HepG2 (cell line): ENCODE measurements around the gene MGST2. TPM values are rescaled to one million over a fixed set of nuclear protein-coding genes. Genes with fewer than 3 reads are reported as not detected.

ENCODE experiments used
- CEBPG ChIP-seq: IDR thresholded peaks from 2 replicates; pipeline ENCODE4 v1.6.1; 2016
- ELF3 ChIP-seq: IDR thresholded peaks from 2 replicates; pipeline ENCODE4 v1.6.1; 2016; ENCODE audit warnings: missing genetic modification reagents, missing compliant biosample characterization
- FOXK1 ChIP-seq: sonication (generic); formaldehyde crosslinking; IDR thresholded peaks from 2 replicates; pipeline ENCODE4 v1.4.0; 2020; ENCODE audit warnings: low read depth, missing genetic modification reagents, borderline replicate concordance
- FOXM1 ChIP-seq: sonication (generic); formaldehyde crosslinking; IDR thresholded peaks from 2 replicates; pipeline ENCODE4 v1.5.0; 2020; ENCODE audit warnings: missing genetic modification reagents
- GATAD2A ChIP-seq: IDR thresholded peaks from 2 replicates; pipeline ENCODE4 v1.6.1; 2016
- HNF4A ChIP-seq: sonication (generic); formaldehyde crosslinking; IDR thresholded peaks from 2 replicates; pipeline ENCODE4 v1.4.0; 2020; ENCODE audit warnings: missing genetic modification reagents
- JUN ChIP-seq: sonication (generic); formaldehyde crosslinking; IDR thresholded peaks from 2 replicates; pipeline ENCODE4 v1.4.0; 2020; ENCODE audit warnings: mild to moderate bottlenecking, missing genetic modification reagents
- KDM5B ChIP-seq: sonication (generic); formaldehyde crosslinking; IDR thresholded peaks from 2 replicates; pipeline ENCODE4 v1.4.0; 2020; ENCODE audit warnings: missing genetic modification reagents, mild to moderate bottlenecking, borderline replicate concordance
- KDM6A ChIP-seq: IDR thresholded peaks from 2 replicates; pipeline ENCODE4 v1.6.1; 2016; ENCODE audit warnings: low read depth
- RNF2 ChIP-seq: fragments of 450-650 bp; conservative IDR thresholded peaks from 2 replicates; pipeline ENCODE4 v1.6.1; 2016; ENCODE audit warnings: low read depth
- SALL2 ChIP-seq: sonication (generic); formaldehyde crosslinking; IDR thresholded peaks from 2 replicates; pipeline ENCODE4 v1.8.1; 2023; ENCODE audit warnings: mild to moderate bottlenecking, missing genetic modification reagents, inconsistent platforms
- THAP11 ChIP-seq: IDR thresholded peaks from 2 replicates; pipeline ENCODE4 v1.6.1; 2016; ENCODE audit warnings: missing biosample characterization, missing genetic modification reagents
- ZBTB7B ChIP-seq: sonication (generic); formaldehyde crosslinking; IDR thresholded peaks from 2 replicates; pipeline ENCODE4 v1.4.0; 2020; ENCODE audit warnings: missing genetic modification reagents
- ZNF225 ChIP-seq: sonication (generic); formaldehyde crosslinking; IDR thresholded peaks from 2 replicates; pipeline ENCODE4 v1.4.0; 2020; ENCODE audit warnings: mild to moderate bottlenecking, missing genetic modification reagents
- ZNF713 ChIP-seq: sonication (generic); formaldehyde crosslinking; IDR thresholded peaks from 2 replicates; pipeline ENCODE4 v1.4.0; 2020; ENCODE audit warnings: mild to moderate bottlenecking, missing genetic modification reagents
- ZNF788 ChIP-seq: sonication (generic); formaldehyde crosslinking; IDR thresholded peaks from 2 replicates; pipeline ENCODE4 v1.5.0; 2020; ENCODE audit warnings: mild to moderate bottlenecking, missing genetic modification reagents, borderline replicate concordance
- polyA plus RNA-seq, 8 experiments: library from polyadenylated mRNA; depleted of rRNA in 3 of 8; stranded (reverse) in 7 of 8; unstranded in 1 of 8; fragments of >200 nt; fragmentation: Illumina TruSeq in 4 of 8; extraction: Trizol in 4 of 8; gene quantifications; 2 replicates each; pipeline versions ENCODE4 v1.2.1 to v1.2.3, GENCODE V29; 2011 to 2016; ENCODE audit warnings: low read depth in 4 of 8, missing spikeins in 1 of 8, mixed read lengths in 1 of 8; ENCODE audit not compliant: insufficient read depth in 1 of 8
- total RNA-seq, 5 experiments: library from RNA; depleted of rRNA; stranded (reverse); fragments of >200 nt; fragmentation: Illumina TruSeq; extraction: Trizol; gene quantifications; 2 replicates each; pipeline ENCODE4 v1.2.3, GENCODE V29; 2016; ENCODE audit warnings: low read depth in 1 of 5
- TF ChIP-seq, protein P1 (sequence below): sonication (generic); formaldehyde crosslinking; IDR thresholded peaks from 2 replicates; pipeline ENCODE4 v1.5.1; 2020; ENCODE audit warnings: missing genetic modification reagents, mild to moderate bottlenecking, borderline replicate concordance
- TF ChIP-seq, protein P2 (sequence below): sonication (generic); formaldehyde crosslinking; IDR thresholded peaks from 2 replicates; pipeline ENCODE4 v1.5.1; 2020; ENCODE audit warnings: mild to moderate bottlenecking, moderate library complexity, missing genetic modification reagents
- TF ChIP-seq, protein P3 (sequence below): sonication (generic); formaldehyde crosslinking; IDR thresholded peaks from 2 replicates; pipeline ENCODE4 v1.5.0; 2020; ENCODE audit warnings: mild to moderate bottlenecking, missing genetic modification reagents
- TF ChIP-seq, protein P4 (sequence below): sonication (generic); formaldehyde crosslinking; conservative IDR thresholded peaks from 2 replicates; pipeline ENCODE4 v1.8.1; 2023; ENCODE audit warnings: missing genetic modification reagents
- TF ChIP-seq, protein P5 (sequence below): sonication (generic); formaldehyde crosslinking; IDR thresholded peaks from 2 replicates; pipeline ENCODE4 v1.4.0; 2020; ENCODE audit warnings: missing genetic modification reagents, borderline replicate concordance

MGST2 gene
- total and polyA plus RNA-seq, 2 of the 13 experiments (the other 11 are each of a cell fraction or from before 2014, with no cell fraction given): 205 to 416 TPM

DNA sequence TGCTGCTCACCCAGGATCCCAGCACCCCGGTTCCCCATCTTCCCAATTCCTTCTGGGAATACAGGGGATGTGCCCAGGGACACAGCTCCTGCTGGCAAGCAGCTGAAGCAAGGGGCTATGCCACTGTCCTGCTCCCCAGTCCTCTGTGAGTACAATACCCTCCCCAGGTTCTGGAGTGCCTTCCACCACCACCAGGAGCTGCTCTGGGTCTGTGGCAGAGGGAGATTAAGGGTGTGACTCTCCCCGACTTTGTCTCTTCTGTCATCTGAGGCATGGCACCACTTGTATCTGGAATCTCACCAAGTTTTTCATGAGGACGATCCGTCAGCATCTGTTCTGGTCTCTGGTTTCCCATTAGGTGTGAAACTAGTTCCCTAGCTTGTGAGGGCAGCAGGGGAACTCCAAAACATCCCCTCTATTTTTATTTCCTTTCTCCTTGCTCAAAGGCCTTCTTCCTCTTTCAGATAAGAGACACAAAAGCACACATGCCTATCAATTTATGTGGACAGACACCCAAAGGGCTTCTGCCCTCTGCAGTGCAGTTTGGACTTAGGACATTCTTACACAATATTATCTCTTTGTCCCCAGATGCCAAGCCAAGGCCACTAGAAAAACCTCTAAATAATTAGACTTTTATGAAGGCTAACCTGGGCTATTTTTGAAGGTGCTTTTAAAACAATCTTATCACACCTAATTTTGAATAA is 26.8 kb downstream of the MGST2 start (continued):
- TF ChIP-seq, protein P1, sequence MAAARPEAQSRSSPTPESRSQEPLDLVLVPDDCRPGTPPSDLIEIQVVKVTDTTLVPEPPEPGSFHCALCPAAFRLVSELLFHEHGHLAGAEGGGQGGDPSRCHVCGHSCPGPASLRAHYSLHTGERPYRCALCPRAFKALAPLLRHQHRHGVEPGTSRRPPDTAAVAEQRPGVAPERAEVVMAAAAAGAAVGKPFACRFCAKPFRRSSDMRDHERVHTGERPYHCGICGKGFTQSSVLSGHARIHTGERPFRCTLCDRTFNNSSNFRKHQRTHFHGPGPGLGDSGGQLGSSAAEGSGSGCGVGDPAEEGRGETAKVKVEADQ (CRISPR knock-in tag): no peak
- no peak for TF ChIP-seq ZNF713 (CRISPR knock-in tag)
- no peak for TF ChIP-seq RNF2
- peak; percentile 99 for TF ChIP-seq GATAD2A
- no peak for TF ChIP-seq JUN (CRISPR knock-in tag)
- TF ChIP-seq THAP11 (CRISPR knock-in tag): peak; percentile 56
- TF ChIP-seq, protein P2, sequence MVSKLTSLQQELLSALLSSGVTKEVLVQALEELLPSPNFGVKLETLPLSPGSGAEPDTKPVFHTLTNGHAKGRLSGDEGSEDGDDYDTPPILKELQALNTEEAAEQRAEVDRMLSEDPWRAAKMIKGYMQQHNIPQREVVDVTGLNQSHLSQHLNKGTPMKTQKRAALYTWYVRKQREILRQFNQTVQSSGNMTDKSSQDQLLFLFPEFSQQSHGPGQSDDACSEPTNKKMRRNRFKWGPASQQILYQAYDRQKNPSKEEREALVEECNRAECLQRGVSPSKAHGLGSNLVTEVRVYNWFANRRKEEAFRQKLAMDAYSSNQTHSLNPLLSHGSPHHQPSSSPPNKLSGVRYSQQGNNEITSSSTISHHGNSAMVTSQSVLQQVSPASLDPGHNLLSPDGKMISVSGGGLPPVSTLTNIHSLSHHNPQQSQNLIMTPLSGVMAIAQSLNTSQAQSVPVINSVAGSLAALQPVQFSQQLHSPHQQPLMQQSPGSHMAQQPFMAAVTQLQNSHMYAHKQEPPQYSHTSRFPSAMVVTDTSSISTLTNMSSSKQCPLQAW (CRISPR knock-in tag): peak; percentile 67
- TF ChIP-seq ZBTB7B (CRISPR knock-in tag): peak; percentile 65; the same call in 1 of the 2 replicates
- peak; percentile 99 for TF ChIP-seq HNF4A (CRISPR knock-in tag)
- no peak for TF ChIP-seq FOXM1 (CRISPR knock-in tag)
- TF ChIP-seq, protein P3, sequence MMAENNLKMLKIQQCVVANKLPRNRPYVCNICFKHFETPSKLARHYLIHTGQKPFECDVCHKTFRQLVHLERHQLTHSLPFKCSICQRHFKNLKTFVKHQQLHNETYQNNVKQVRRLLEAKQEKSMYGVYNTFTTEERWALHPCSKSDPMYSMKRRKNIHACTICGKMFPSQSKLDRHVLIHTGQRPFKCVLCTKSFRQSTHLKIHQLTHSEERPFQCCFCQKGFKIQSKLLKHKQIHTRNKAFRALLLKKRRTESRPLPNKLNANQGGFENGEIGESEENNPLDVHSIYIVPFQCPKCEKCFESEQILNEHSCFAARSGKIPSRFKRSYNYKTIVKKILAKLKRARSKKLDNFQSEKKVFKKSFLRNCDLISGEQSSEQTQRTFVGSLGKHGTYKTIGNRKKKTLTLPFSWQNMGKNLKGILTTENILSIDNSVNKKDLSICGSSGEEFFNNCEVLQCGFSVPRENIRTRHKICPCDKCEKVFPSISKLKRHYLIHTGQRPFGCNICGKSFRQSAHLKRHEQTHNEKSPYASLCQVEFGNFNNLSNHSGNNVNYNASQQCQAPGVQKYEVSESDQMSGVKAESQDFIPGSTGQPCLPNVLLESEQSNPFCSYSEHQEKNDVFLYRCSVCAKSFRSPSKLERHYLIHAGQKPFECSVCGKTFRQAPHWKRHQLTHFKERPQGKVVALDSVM (CRISPR knock-in tag): 0 out of 2 replicates have a peak, but pooled peaks have one; percentile 14
- TF ChIP-seq KDM6A (CRISPR knock-in tag): peak; percentile 77
- TF ChIP-seq, protein P4, sequence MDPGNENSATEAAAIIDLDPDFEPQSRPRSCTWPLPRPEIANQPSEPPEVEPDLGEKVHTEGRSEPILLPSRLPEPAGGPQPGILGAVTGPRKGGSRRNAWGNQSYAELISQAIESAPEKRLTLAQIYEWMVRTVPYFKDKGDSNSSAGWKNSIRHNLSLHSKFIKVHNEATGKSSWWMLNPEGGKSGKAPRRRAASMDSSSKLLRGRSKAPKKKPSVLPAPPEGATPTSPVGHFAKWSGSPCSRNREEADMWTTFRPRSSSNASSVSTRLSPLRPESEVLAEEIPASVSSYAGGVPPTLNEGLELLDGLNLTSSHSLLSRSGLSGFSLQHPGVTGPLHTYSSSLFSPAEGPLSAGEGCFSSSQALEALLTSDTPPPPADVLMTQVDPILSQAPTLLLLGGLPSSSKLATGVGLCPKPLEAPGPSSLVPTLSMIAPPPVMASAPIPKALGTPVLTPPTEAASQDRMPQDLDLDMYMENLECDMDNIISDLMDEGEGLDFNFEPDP (CRISPR knock-in tag): no peak
- TF ChIP-seq CEBPG (CRISPR knock-in tag): peak; percentile 91
- TF ChIP-seq SALL2 (CRISPR knock-in tag): no peak
- TF ChIP-seq ZNF788: peak; percentile 45; the same call in 1 of the 2 replicates
- TF ChIP-seq, protein P5, sequence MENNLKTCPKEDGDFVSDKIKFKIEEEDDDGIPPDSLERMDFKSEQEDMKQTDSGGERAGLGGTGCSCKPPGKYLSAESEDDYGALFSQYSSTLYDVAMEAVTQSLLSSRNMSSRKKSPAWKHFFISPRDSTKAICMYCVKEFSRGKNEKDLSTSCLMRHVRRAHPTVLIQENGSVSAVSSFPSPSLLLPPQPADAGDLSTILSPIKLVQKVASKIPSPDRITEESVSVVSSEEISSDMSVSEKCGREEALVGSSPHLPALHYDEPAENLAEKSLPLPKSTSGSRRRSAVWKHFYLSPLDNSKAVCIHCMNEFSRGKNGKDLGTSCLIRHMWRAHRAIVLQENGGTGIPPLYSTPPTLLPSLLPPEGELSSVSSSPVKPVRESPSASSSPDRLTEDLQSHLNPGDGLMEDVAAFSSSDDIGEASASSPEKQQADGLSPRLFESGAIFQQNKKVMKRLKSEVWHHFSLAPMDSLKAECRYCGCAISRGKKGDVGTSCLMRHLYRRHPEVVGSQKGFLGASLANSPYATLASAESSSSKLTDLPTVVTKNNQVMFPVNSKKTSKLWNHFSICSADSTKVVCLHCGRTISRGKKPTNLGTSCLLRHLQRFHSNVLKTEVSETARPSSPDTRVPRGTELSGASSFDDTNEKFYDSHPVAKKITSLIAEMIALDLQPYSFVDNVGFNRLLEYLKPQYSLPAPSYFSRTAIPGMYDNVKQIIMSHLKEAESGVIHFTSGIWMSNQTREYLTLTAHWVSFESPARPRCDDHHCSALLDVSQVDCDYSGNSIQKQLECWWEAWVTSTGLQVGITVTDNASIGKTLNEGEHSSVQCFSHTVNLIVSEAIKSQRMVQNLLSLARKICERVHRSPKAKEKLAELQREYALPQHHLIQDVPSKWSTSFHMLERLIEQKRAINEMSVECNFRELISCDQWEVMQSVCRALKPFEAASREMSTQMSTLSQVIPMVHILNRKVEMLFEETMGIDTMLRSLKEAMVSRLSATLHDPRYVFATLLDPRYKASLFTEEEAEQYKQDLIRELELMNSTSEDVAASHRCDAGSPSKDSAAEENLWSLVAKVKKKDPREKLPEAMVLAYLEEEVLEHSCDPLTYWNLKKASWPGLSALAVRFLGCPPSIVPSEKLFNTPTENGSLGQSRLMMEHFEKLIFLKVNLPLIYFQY: 0 out of 2 replicates have a peak, but pooled peaks have one; percentile 27
- TF ChIP-seq KDM5B (CRISPR knock-in tag): peak; percentile 65; the same call in 1 of the 2 replicates
- TF ChIP-seq FOXK1: peak; percentile 48; the same call in 1 of the 2 replicates
- TF ChIP-seq ZNF225 (CRISPR knock-in tag): no peak
- peak; percentile 97 for TF ChIP-seq ELF3 (CRISPR knock-in tag)
